HCT116 (cell line): ENCODE data around the gene SYAP1. TPM values are rescaled to one million over a fixed set of nuclear protein-coding genes. Genes with fewer than 3 reads are reported as not detected.

Experiments used
- ATAC-seq: fragments of 200-7000 bp; cut with Tn5 transposase; 2 replicates; pipeline ENCODE4 v1.9.1; 2020; ENCODE audit warnings: mild to moderate bottlenecking, moderate library complexity
- BruUV-seq: library from RNA; stranded (reverse); fragments of 400-500 nt; replicated peaks from 2 replicates; lab custom pipeline; 2021; lab: Mats Ljungman, UMichigan
- CTCF ChIA-PET: fragments of 300-600 bp; sonication (Branson Sonifier 250); formaldehyde crosslinking; loops from one replicate; lab custom pipeline; 2021; ENCODE audit warnings: antibody characterized with exemption; lab: Charles Lee
- POLR2A ChIA-PET: fragments of 300-600, 350-600 bp; sonication (Branson Sonifier 250); formaldehyde crosslinking; loops from one replicate; lab custom pipeline; 2021; ENCODE audit warnings: antibody characterized with exemption; lab: Charles Lee
- RAD21 ChIA-PET, 2 experiments: fragments of 300-600 bp; sonication (Branson Sonifier 250); formaldehyde crosslinking; loops; one replicate each; lab custom pipeline; 2023; ENCODE audit warnings: low total read pairs in 2 of 2; ENCODE audit not compliant: uncharacterized antibody in 2 of 2, unreplicated experiment in 2 of 2, low non-redundant PET in 1 of 2; lab: Charles Lee
- DNase-seq: peaks from one replicate; pipeline ENCODE4 v3.0.0-alpha.2; 2010; ENCODE audit warnings: low read depth, low spot score
- H2AFZ ChIP-seq: fragments of 200-600 bp; shearing (Covaris generic), sonication (generic); 2 replicates; pipeline ENCODE4 v1.6.1; 2017; ENCODE audit warnings: low read depth, mixed run types, mixed read lengths, antibody characterized with exemption, low read length; ENCODE audit not compliant: poor library complexity, severe bottlenecking
- H3K27ac ChIP-seq: 2 replicates; pipeline ENCODE4 v1.5.1; 2012; ENCODE audit warnings: low read depth, low read length
- H3K27me3 ChIP-seq: fragments of 200-600 bp; sonication (generic); 2 replicates; pipeline ENCODE4 v1.6.1; 2016; ENCODE audit warnings: mixed run types, low read length, mixed read lengths; ENCODE audit not compliant: insufficient read depth
- H3K36me3 ChIP-seq, 2 experiments: fragments of 200-500 bp in 1 of 2; fragments of 200-600 bp in 1 of 2; sonication (Bioruptor generic) in 1 of 2; sonication (generic) in 1 of 2; 2 replicates each; pipeline versions ENCODE4 v1.5.1 to v1.6.1; 2014 to 2016; ENCODE audit warnings: low read length in 2 of 2, inconsistent platforms in 1 of 2, mixed read lengths in 1 of 2, mixed run types in 1 of 2; ENCODE audit not compliant: insufficient read depth in 2 of 2, control insufficient read depth in 1 of 2
- H3K4me1 ChIP-seq, 2 experiments: fragments of 200-600 bp in 1 of 2; sonication (generic) in 1 of 2; 2 replicates each; pipeline versions ENCODE4 v1.5.1 to v1.6.1; 2012 to 2017; ENCODE audit warnings: low read length in 2 of 2, inconsistent platforms in 1 of 2, mild to moderate bottlenecking in 1 of 2, mixed read lengths in 1 of 2, mixed run types in 1 of 2, moderate library complexity in 1 of 2; ENCODE audit not compliant: insufficient read depth in 2 of 2, control insufficient read depth in 1 of 2
- H3K4me2 ChIP-seq: fragments of 200-600 bp; sonication (generic); 2 replicates; pipeline ENCODE4 v1.6.1; 2017; ENCODE audit warnings: mixed run types, low read length, mixed read lengths
- H3K4me3 ChIP-seq, 2 experiments: fragments of 200-600 bp in 1 of 2; sonication (generic) in 1 of 2; replicated peaks in 1 of 2; 2 replicates each; pipeline ENCODE4 v1.5.1; 2011 to 2016; ENCODE audit warnings: low read length in 2 of 2, control low read depth in 1 of 2, low read depth in 1 of 2, mild to moderate bottlenecking in 1 of 2, mixed read lengths in 1 of 2, mixed run types in 1 of 2
- H3K79me2 ChIP-seq: fragments of 200-600 bp; sonication (generic); 2 replicates; pipeline ENCODE4 v1.6.1; 2017; ENCODE audit warnings: mild to moderate bottlenecking, mixed run types, low read length, moderate library complexity, mixed read lengths; ENCODE audit not compliant: insufficient read depth
- H3K9ac ChIP-seq: fragments of 200-600 bp; sonication (generic); 2 replicates; pipeline ENCODE4 v1.6.1; 2016; ENCODE audit warnings: low read length, mixed read lengths
- H3K9me2 ChIP-seq: fragments of 200-600 bp; sonication (generic), shearing (Covaris generic); 2 replicates; pipeline ENCODE4 v1.6.1; 2017; ENCODE audit warnings: mixed run types, mild to moderate bottlenecking, moderate library complexity; ENCODE audit not compliant: insufficient read depth
- H3K9me3 ChIP-seq, 2 experiments: fragments of 200-500 bp in 1 of 2; fragments of 200-600 bp in 1 of 2; sonication (Bioruptor generic) in 1 of 2; sonication (generic) in 1 of 2; 2 replicates each; pipeline ENCODE4 v1.6.1; 2014 to 2017; ENCODE audit warnings: low read length in 2 of 2, mixed read lengths in 2 of 2, inconsistent platforms in 1 of 2, low read depth in 1 of 2, mild to moderate bottlenecking in 1 of 2, mixed run types in 1 of 2, moderate library complexity in 1 of 2; ENCODE audit not compliant: control insufficient read depth in 1 of 2, insufficient read depth in 1 of 2
- H4K20me1 ChIP-seq: fragments of 200-600 bp; sonication (generic), shearing (Covaris generic); 2 replicates; pipeline ENCODE4 v1.6.1; 2017; ENCODE audit warnings: mixed run types, mild to moderate bottlenecking, moderate library complexity; ENCODE audit not compliant: insufficient read depth
- ATF3 ChIP-seq: IDR thresholded peaks from 2 replicates; pipeline ENCODE4 v1.6.1; 2012
- CEBPB ChIP-seq: IDR thresholded peaks from 2 replicates; pipeline ENCODE4 v1.6.1; 2012; ENCODE audit warnings: low read depth
- CTCF ChIP-seq, 3 experiments: fragments of 200-600 bp in 1 of 3; sonication (generic) in 1 of 3; IDR thresholded peaks in 2 of 3; conservative IDR thresholded peaks in 1 of 3; 2 replicates each; pipeline ENCODE4 v1.5.1; 2012 to 2017; ENCODE audit warnings: low read depth in 2 of 3, low read length in 2 of 3, antibody characterized with exemption in 1 of 3, borderline replicate concordance in 1 of 3, control low read depth in 1 of 3, mild to moderate bottlenecking in 1 of 3, mixed read lengths in 1 of 3, mixed run types in 1 of 3, moderate library complexity in 1 of 3; ENCODE audit not compliant: insufficient read depth in 1 of 3
- EGR1 ChIP-seq: IDR thresholded peaks from 2 replicates; pipeline ENCODE4 v1.6.1; 2012; ENCODE audit warnings: low read depth
- ELF1 ChIP-seq: IDR thresholded peaks from 2 replicates; pipeline ENCODE4 v1.6.1; 2012; ENCODE audit warnings: low read depth, borderline replicate concordance
- EZH2 ChIP-seq: fragments of 200-600 bp; sonication (generic); IDR thresholded peaks from 2 replicates; pipeline ENCODE4 v1.6.1; 2017; ENCODE audit warnings: antibody characterized with exemption, mixed run types
- EZH2phosphoT487 ChIP-seq: fragments of 200-600 bp; IDR thresholded peaks from 2 replicates; pipeline ENCODE4 v1.6.1; 2018; ENCODE audit warnings: antibody characterized with exemption, borderline replicate concordance
- JUND ChIP-seq: IDR thresholded peaks from 2 replicates; pipeline ENCODE4 v1.6.1; 2012
- MAX ChIP-seq: IDR thresholded peaks from 2 replicates; pipeline ENCODE4 v1.6.1; 2012
- POLR2A ChIP-seq: IDR thresholded peaks from 2 replicates; pipeline ENCODE4 v1.7.0; 2011; ENCODE audit warnings: borderline replicate concordance; ENCODE audit not compliant: insufficient read depth, insufficient read length; ENCODE audit errors: extremely low read depth
- POLR2AphosphoS5 ChIP-seq: IDR thresholded peaks from 2 replicates; pipeline ENCODE4 v1.6.1; 2011; ENCODE audit warnings: mild to moderate bottlenecking, low read depth, low read length, moderate library complexity
- RAD21 ChIP-seq: IDR thresholded peaks from 2 replicates; pipeline ENCODE4 v1.6.1; 2012; ENCODE audit warnings: low read depth, mild to moderate bottlenecking
- REST ChIP-seq: IDR thresholded peaks from 2 replicates; pipeline ENCODE4 v1.6.1; 2012; ENCODE audit warnings: low read depth
- SIN3A ChIP-seq: IDR thresholded peaks from 2 replicates; pipeline ENCODE4 v1.6.1; 2012; ENCODE audit warnings: low read depth
- SP1 ChIP-seq: IDR thresholded peaks from 2 replicates; pipeline ENCODE4 v1.6.1; 2012; ENCODE audit warnings: low read depth
- SRF ChIP-seq: IDR thresholded peaks from 2 replicates; pipeline ENCODE4 v1.6.1; 2012; ENCODE audit warnings: low read depth
- TCF7L2 ChIP-seq: IDR thresholded peaks from 2 replicates; pipeline ENCODE4 v1.7.0; 2011; ENCODE audit warnings: borderline replicate concordance, inconsistent platforms; ENCODE audit not compliant: insufficient read depth, insufficient read length; ENCODE audit errors: extremely low read depth
- YY1 ChIP-seq: IDR thresholded peaks from 2 replicates; pipeline ENCODE4 v1.6.1; 2011; ENCODE audit warnings: low read length, low read depth, moderate library complexity, mild to moderate bottlenecking; ENCODE audit not compliant: insufficient replicate concordance; ENCODE audit errors: extremely low read depth
- ZBTB33 ChIP-seq: IDR thresholded peaks from 2 replicates; pipeline ENCODE4 v1.6.1; 2011; ENCODE audit warnings: mild to moderate bottlenecking, low read length, moderate library complexity; ENCODE audit not compliant: insufficient replicate concordance; ENCODE audit errors: extremely low read depth
- ZFX ChIP-seq: fragments of 450-650 bp; IDR thresholded peaks from 2 replicates; pipeline ENCODE4 v1.6.1; 2017
- intact Hi-C: fragments of 100-400 bp; cut with micrococcal nuclease; formaldehyde crosslinking; loops from 2 replicates; pipeline ENCODE4 v1.10.0; 2022
- total RNA-seq: library from RNA; stranded (reverse); gene quantifications from one replicate; pipeline ENCODE4 v1.2.1, GENCODE V29; 2021; ENCODE audit not compliant: unreplicated experiment

Gene SYAP1
- total RNA-seq, 1 experiment from 2014 or later: 24.8 TPM

- ChIA-PET POLR2A (no interaction called here), RAD21 (no interaction called here), CTCF (no interaction called here)
- no peak overlapping the region for H3K4me2 ChIP-seq
- H3K79me2 ChIP-seq: peaks cover 15% of the 10 kb centered on the region
- H3K4me3 ChIP-seq: no peak overlapping the region
- no peaks in the 10 kb centered on the region for H3K4me1 ChIP-seq
- BruUV-seq: no TSS peak
- no peaks in the 10 kb centered on the region for H3K9me2 ChIP-seq
- DNase-seq (no peak), ATAC-seq (no peak)
- TF ChIP-seq TCF7L2 (no peak), JUND (no peak), SRF (no peak), EGR1 (no peak), REST (no peak), EZH2phosphoT487 (no peak), RAD21 (no peak), ELF1 (no peak), CTCF (IDR thresholded peaks at IDR 0.05 in 2 of 3, conservative IDR thresholded peaks at IDR 0.05 in 1 of 3; ENCODE audit: borderline replicate concordance in 1 of 3, insufficient read depth in 1 of 3, low read depth in 2 of 3, low read length in 2 of 3) (no peak), ZFX (no peak), SP1 (no peak), POLR2A (no peak), EZH2 (no peak), YY1 (no peak), MAX (no peak), ZBTB33 (no peak), POLR2AphosphoS5 (no peak), ATF3 (no peak), CEBPB (no peak), SIN3A (no peak)
- intact Hi-C loops: no loop called here
- no peaks in the 10 kb centered on the region for H3K9me3 ChIP-seq
- H4K20me1 ChIP-seq: no peaks in the 10 kb centered on the region
- H3K27ac ChIP-seq: no peak overlapping the region
- H3K36me3 ChIP-seq: peaks cover 3 to 4% of the 10 kb centered on the region in 2 experiments; a peak in 3 of 4 replicates
- H3K9ac ChIP-seq: no peak overlapping the region
- no peak overlapping the region for H2AFZ ChIP-seq
- no peaks in the 10 kb centered on the region for H3K27me3 ChIP-seq
Measured at GRCh38 chrX:16733013-16733412, 13.6 kb downstream of the SYAP1 start.
